AG09319 (cell line): Measurements from ENCODE around the gene CERS1.

Experiments
- DNase-seq: peaks from one replicate; pipeline ENCODE4 v3.0.0-alpha.2; 2010; ENCODE audit warnings: low read depth; ENCODE audit errors: extremely low read depth
- CTCF ChIP-seq: IDR thresholded peaks from 2 replicates; pipeline ENCODE4 v1.5.1; 2011; ENCODE audit warnings: low read depth, mild to moderate bottlenecking, inconsistent platforms, low read length, moderate library complexity

CERS1 gene

GRCh38 chr19:18867199-18867598 is 28.8 kb downstream of the CERS1 start:
- no peak for DNase-seq
- TF ChIP-seq CTCF: no peak

- no peak for TF ChIP-seq CTCF
- no peak for DNase-seq
Measured at GRCh38 chr19:18866800-18867123, 29.2 kb downstream of the CERS1 start.

GRCh38 chr19:18865973-18866799 is 29.8 kb downstream of the CERS1 start:
- DNase-seq: no peak
- peak; percentile 76 for TF ChIP-seq CTCF

- no peak for DNase-seq
- TF ChIP-seq CTCF: no peak
Measured at GRCh38 chr19:18865106-18865972, 30.6 kb downstream of the CERS1 start.

GRCh38 chr19:18863843-18864362 is 32.1 kb downstream of the CERS1 start:
- TF ChIP-seq CTCF: no peak
- DNase-seq: no peak

- no peak for TF ChIP-seq CTCF
Measured at GRCh38 chr19:18862976-18863842, 32.7 kb downstream of the CERS1 start.

More at GRCh38 chr19:18862976-18863842, 32.7 kb downstream of the CERS1 start:
- DNase-seq: no peak
